ENCODE data around the gene FAM50B.

Gene FAM50B, protein sequence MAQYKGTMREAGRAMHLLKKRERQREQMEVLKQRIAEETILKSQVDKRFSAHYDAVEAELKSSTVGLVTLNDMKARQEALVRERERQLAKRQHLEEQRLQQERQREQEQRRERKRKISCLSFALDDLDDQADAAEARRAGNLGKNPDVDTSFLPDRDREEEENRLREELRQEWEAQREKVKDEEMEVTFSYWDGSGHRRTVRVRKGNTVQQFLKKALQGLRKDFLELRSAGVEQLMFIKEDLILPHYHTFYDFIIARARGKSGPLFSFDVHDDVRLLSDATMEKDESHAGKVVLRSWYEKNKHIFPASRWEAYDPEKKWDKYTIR

DNA sequence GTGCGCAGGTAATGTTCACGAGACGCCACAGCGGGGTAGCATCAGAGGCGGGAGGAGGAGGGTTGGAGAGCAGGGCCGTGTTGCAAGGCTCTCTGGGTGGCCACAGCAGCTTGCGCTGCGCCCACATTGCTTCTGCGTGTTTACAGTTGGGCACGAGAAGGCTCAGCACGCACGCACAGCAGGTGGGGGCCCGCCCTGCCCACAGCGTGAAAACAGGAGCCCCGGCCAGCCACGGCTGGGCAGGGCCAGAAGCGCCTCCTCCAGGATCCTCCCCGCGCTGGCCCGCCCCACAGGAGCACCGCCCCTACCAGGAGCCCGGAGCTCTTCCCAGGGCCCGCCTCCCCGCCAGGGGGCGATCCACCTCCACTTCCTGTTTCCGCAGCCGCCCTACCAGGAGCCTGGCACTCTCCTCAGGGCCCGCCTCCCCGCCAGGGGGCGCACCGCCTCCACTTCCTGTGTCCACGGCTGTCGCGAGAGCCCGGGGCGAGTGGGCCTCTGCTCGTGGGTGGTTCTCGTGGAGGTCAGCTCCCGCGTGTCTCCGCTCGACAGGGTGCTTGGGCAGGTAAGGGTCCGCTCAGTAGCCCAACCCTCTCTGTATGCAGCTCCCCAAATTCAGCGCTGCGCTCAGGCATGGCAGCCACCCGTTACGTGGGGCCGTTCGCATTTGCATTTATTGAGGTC is at the start of gene FAM50B:
Gene FAM50B, plus strand, starts transcription at position 449 of the 681 bp plus-strand sequence. CDS start 439 bp downstream, outside the sequence.
- peak; percentile 72 to 84 for DNase-seq (ENCODE audit: extremely low read depth in 1 of 2, low read depth in 1 of 2)

DNA sequence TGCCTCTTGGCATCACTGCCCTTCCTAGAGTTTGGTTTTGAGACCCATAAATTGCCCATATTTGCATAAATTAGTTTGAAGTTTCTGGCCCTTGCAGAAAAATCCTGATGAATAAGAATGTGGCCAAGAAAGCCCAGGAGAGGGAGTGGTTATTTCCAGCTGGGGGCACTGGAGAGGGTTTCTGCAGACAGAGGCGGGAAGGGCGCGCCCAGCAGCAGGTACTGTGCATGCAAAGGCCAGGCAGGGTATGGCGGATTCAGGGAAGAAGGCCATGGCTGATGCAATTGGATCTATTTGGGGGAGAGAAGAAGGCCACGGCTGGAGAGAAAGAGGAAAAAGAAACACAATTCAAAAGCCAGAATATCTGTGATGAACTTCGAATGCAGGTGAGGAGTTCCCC is 49.5 kb upstream of the FAM50B start:
- no peak for DNase-seq (ENCODE audit: extremely low read depth in 1 of 2, low read depth in 1 of 2)

DNA sequence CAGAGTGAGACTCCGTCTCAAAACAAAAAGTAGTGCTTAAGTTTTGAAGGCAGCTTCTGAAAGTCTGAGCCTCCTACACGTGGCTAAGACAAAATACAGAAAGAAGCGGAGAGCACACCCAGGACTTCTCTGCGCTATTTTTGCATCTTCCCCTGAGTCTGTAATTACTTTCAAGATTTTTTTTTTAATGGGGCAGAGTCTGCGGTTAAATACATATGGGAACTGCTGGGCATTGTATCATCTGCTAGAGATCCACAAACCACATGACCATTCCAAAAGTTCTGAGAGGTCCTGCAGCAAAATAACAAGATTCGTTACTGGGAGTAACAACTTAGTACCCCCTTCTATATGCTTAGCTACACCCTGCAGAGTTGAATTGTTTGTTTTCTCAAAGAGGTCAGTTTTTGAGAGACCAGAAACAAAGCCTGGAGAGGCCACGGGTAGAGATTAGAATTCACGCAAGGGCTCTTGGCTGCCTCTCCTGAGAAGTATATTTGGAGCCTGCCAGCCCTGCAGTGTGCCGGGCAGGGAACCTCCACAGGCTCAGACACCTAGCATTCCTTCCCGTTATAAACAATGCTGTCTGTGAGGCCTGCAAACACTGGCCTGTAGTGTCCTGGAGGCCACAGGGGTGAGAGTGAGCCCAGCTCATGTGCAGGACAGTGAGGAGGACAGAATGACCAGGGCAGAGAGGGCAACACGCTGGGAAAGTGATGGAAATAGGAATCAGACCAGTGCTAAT is 48.2 kb upstream of the FAM50B start:
- no peak for DNase-seq (ENCODE audit: extremely low read depth in 1 of 2, low read depth in 1 of 2)

DNA sequence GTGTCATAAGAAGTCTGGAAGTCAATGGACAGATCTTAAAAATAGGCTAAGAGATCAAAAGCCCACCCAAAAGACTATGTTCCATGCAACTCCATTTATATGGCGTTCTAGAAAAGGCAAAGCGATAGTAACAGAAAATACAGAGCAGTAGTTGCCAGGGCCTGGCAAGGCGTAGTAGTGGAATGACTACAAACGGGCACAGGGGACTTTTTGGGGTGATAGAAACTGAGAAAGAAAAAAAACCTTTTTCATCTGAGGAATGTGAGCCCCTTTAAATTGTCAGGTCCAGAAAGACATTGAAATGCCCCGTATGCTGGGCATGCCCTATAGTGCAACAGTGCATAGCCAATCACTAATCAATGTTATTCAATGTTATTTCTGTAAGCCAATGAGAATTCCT is 47.2 kb upstream of the FAM50B start:
- DNase-seq (ENCODE audit: extremely low read depth in 1 of 2, low read depth in 1 of 2), result no peak

DNA sequence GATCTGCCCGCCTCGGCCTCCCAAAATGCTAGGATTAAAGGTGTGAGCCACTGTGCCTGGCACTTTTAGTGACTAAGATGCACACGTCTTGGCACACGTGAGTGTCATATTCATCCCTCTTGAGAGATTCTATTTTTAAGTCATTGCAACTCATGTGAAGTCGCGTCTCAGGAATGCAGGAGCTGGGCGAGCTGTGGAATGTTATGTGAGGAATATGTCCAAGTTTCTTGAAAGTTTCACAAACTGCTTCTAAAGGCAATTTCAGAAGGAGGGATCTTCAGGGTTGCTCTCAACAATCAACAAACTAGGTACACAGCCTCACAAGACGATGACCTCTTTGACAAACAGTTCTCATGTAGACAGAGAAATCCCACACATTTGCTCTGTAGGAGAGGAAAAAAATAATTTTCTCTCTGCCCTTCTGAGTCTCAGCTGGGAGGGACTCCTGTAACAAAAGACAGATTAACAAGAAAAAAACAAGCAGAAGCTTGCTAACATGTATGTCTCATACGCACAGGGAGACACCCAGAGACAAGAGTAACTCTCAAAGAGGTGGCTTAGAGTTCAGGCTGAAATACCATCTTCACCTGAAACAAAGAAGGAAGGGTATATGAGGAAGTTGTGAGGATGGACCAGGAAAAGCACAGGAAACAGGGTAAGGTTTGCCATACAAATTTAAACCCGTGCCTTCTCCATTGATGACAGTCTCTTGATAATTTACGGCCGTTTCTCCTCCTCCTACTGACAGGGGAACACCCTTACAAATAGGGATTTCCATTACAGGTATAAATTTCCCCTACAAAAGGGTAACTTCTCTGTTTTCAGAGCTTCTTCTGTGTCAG is 45.3 kb upstream of the FAM50B start:
- no peak for DNase-seq (ENCODE audit: extremely low read depth in 1 of 2, low read depth in 1 of 2)

DNA sequence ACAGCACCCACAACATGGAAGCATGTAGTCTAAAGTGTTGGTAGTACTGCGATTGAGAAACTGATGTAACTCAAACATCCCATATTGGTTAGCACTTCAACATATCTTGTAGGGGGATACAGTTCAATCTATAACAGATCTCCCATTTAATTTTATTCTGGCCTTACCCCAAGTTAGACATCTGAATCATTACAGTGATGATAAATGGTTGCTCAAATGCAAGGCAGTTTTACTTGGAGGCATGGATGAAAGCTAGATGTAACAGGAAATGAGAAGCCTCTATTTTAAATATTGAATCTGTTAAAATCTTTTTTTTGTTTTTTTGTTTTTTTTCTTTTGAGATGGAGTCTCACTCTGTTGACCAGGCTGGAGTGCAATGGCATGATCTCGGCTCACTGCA is 44.2 kb upstream of the FAM50B start:
- DNase-seq (ENCODE audit: extremely low read depth in 1 of 2, low read depth in 1 of 2), result no peak

DNA sequence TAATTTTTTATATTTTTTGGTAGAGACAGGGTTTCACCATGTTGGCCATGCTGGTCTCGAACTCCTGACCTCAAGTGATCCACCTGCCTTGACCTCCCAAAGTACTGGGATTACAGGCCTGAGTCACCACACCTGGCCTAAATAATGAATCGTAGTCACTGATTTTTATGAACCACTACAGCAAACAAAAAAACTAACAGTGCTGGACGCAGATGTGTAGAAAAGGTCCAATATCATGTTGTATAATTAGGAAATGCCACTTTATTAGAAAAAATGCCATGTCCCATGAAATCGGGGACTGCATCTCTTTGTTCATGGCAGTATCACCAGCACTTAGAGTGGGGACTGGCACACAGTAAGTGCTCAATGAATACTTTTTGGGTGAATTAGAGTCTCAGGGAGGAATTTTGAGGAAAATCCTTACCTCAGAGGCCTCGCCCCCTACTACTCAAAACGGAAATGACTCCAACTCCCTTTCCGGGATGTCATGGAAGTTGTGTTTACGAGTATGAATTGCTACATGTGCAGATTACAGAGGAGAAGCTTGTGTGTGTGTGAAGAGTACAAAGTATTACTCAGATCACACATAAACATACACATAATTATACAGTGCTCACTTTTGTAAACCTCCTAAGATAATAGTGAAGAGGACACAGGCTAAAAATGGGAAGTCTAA is 43.6 kb upstream of the FAM50B start:
- no peak for DNase-seq (ENCODE audit: extremely low read depth in 1 of 2, low read depth in 1 of 2)

DNA sequence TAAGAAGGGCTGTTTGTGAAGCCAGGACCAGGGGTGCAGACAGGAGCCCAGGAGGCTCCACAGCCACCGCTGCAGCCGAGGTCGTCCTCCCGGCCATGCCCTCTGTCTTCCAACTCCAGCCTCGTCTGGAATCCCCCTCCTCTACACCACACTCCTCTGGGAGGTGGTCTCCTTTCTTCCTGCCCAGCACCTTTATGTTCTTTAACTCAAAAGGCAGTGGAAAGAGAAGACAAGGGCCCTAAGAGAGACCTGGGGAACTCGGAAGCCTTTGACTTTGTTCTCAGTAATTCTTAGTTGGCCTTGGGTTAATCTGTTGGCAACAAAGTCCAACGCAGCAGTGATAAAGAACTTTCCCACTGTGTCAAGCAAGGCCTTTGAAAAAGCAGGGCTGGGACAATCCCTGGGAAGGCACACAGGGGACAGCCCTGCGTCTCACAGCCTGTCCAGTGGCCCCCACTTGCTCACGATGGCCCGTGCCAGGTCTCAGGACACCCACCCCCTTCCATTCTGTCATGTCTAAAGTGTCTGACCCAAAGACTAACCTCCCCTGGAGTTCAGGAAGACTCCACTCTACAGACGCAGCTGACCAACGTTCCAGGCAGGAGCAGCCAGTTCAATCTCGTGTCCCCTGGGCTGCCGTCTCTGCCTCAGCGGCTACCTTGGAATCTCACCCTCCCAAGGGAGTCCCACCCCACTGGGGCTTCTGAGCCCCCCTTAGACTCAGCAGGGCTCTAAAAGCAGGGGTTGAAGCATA is 42.8 kb upstream of the FAM50B start:
- DNase-seq (ENCODE audit: extremely low read depth in 1 of 2, low read depth in 1 of 2), result no peak

DNA sequence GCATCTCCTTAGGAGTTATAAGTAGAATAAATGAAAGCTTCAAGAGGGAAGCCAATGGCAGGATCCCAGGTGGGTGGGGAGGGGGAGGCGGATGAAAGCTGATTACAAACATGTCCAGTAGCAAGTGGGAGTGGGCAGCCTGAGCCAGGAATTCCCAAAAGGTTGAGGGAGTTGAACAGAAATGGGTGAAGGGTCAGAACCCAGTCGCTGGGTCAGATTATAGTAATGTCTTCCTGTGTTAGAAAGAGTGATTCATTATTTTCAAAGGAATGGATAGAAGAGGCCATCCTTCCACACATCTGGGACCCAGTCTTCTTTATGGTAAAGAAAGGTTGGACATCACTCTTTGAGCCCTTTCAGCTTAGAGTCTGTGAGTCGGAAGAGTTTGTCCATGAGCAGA is 41.0 kb upstream of the FAM50B start:
- DNase-seq (ENCODE audit: extremely low read depth in 1 of 2, low read depth in 1 of 2), result no peak

DNA sequence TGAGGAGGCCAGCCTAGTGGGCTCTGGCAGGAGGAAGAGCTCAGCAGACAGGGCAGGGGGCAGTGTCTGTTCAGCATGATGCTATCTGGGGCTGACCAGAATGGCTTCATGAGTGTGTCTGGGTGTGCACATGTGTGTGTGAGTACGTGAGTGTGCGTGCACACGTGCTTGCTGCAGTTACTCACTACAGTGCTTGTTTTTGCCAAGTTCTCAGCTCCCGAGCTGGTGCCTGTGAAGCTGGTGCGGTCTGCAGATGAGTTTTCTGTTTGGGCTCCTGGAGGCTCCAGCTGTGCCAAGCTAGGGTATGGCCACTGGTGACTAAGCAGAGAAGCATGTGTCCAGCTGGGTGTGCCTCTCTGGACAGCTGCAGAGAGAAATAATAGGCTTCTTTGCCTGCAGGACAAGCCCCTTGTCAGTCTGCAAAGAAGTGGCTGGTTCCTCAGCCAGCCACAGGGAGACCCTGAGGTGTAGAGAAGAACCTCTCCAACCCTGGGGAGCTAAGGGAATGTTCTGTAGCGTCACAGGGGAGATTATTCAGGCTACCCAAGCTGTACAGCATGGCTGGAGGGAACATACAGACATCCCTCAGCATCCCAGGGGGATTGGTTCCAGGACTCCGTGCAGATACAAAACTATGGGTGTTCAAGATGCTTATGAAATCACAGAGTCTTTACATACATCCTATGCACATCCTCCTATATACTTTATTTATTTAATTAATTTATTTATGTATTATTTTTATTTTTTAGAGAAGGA is 40.2 kb upstream of the FAM50B start:
- DNase-seq (ENCODE audit: extremely low read depth in 1 of 2, low read depth in 1 of 2), result no peak

DNA sequence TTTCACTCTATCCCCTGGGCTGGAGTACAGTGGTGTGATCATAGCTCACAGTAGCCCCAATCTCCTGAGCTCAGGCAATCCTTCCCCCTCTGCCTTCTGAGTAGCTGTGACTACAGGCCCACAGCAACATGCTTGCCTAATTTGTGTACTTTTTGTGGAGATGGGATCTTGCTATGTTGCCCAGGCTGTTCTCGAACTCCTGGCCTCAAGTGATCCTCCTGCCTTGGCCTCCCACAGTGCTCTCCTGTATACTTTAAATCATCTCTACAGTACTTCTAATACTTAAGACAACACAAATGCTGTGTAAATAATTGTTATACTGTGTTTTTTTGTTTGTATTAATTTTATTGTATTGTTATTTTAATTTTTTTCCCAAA is 39.7 kb upstream of the FAM50B start:
- DNase-seq (ENCODE audit: extremely low read depth in 1 of 2, low read depth in 1 of 2), result no peak

DNA sequence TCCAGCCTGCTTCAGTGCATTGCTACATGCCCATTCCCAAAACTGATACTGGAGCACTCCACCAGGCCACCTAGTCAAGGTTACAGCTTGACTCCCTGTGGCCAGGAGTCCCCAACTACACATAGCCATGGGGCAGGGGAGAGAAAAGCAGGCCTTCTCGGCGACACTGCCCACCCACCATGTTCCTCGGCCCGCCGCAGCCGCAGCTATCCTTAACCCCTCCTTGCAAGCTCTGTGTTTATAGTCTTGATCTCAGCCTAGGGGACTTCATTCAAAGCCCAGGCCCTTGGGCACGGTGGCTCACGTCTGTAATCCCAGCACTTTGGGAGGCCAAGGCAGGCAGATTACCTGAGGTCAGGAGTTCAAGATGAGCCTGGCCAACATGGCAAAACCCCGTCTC is 39.2 kb upstream of the FAM50B start:
- no peak for DNase-seq (ENCODE audit: extremely low read depth in 1 of 2, low read depth in 1 of 2)

DNA sequence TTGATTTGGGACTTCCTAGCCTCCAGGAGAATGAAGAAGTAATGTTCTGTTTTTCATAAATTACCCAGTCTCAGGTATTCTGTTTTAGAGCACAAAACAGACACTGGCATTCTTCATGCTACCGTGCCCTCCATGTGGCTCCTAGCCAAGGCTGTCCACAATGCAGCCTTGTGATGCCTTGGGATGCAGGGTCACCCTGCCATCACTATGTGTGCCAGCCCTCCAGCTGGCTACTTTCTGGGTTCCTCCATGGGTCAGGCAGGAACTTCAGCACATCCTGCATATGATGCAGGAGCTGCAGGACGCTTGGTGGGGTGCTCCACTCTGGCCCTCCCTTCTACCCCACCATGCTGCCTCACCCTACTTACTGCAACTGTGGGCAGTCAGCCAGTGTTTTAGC is 38.0 kb upstream of the FAM50B start:
- DNase-seq (ENCODE audit: extremely low read depth in 1 of 2, low read depth in 1 of 2), result no peak

DNA sequence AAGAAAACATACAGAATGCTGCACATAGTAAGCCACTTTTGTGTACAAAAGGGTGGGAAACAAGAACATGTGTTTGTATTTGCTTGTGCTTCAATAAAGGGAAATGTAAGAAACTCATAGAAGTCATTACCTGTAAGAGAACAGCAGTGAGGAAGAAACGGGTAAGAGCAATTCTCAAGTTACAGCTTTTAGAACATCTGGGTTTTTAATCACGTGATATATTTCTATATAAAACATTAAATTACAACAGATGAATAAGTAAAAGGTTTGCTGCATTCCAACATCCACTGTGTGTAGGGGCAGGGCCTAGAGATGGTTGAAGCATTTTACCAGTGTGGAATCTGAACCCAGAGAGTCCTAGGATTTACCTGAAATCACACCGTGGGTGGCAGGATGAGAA is 36.6 kb upstream of the FAM50B start:
- no peak for DNase-seq (ENCODE audit: extremely low read depth in 1 of 2, low read depth in 1 of 2)

DNA sequence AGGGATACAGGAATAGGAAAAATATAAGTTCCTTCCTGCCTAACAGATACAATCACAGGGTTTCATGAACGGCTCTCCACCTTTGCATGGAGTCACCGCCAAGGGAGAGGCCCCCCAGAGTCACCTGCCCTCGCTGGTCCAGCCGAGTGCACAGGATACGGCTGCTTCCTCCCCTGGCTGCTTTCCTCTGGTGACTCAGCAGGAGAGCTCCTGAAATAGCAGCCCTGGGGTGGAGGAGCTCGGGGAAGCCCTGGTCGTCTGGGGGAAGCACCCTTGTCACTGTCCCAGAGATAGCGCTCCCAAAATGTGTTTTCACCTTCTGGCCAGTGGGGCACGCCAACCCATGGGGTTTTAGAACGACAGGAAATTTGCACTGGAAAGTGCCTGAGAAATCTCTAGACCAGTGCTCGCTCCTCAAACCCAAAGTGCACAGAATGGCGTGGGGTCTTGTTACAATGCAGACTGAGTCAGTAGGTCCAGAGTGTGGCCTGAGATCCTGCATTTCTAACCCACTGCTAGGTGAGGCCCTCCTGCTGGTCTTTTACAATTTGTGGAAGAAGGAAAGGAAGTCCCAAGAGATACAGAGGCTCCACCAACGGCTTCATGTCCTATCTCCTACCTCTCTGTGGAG is 35.9 kb upstream of the FAM50B start:
- DNase-seq (ENCODE audit: extremely low read depth in 1 of 2, low read depth in 1 of 2), result no peak

DNA sequence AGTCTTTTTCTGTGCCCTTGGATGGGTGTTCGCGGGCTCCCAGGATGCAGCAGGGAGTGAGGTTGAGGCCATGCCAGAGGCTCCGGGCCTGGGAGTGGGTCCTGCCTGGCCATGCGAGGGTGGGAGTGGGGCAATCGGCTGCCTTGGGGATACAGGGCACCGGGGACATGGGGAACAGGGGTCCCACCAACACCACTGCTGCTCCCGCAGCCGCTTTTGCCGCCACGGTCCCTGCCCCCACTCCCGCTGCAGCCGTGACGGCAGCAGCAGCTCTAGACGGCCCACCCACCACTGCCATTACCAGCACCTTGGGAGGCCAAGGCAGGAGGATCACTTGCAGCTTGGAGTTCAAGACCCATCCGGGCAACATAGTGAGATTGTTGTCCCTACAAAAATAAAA is 35.3 kb upstream of the FAM50B start:
- no peak for DNase-seq (ENCODE audit: extremely low read depth in 1 of 2, low read depth in 1 of 2)

DNA sequence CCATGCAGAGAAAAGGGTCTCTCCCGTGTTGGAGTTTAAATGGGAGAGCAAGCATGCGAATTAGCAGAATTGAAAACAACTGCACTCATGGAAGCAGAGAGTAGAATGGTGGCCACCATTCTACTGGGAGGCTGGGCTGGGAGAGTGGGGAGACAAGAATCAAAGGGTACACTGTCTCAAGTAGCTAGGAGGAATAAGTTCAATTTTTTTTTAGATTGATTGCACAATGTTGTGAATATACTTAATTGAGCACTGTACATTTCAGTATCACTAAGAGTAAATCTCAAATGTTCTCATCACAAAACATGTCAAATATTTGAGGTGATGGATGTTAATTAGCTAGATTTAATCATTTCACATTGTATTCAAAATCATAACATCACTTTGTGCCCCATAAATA is 34.6 kb upstream of the FAM50B start:
- no peak for DNase-seq (ENCODE audit: extremely low read depth in 1 of 2, low read depth in 1 of 2)

DNA sequence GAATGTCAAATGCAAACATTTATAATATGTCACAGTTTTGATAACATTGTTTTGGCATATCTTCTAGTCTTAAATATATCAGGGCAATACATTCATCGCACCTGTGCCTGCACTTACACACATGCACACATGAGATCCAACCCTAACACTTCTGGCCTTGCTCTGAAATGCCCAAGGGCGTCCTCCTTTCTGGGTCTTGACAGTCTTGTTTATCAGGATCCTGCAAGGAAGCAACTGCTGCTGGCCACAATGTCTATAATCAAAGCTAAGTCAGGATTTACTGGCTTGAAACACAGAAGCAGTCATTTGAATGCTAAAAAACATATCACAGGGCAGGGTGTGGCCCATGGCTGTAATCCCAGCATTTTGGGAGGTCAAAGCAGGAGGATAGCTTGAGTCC is 32.9 kb upstream of the FAM50B start:
- no peak for DNase-seq (ENCODE audit: extremely low read depth in 1 of 2, low read depth in 1 of 2)
